IPS-18a (cell line): ENCODE results near the gene RARS1.
A peak's percentile ranks its signal among the peaks of the same experiment; 100 is the strongest.

Experiments used
- H3K27ac ChIP-seq: one replicate; pipeline ENCODE4 v1.5.1; 2013; ENCODE audit warnings: low read length
- H3K27me3 ChIP-seq: one replicate; pipeline ENCODE4 v1.6.1; 2013; ENCODE audit warnings: mild to moderate bottlenecking, low read length; ENCODE audit not compliant: control insufficient read depth, insufficient read depth
- H3K36me3 ChIP-seq: one replicate; pipeline ENCODE4 v1.6.1; 2013; ENCODE audit warnings: low read depth, low read length; ENCODE audit not compliant: control insufficient read depth
- H3K4me1 ChIP-seq: one replicate; pipeline ENCODE4 v1.6.1; 2013; ENCODE audit warnings: low read depth, low read length; ENCODE audit not compliant: control insufficient read depth
- H3K4me3 ChIP-seq: one replicate; pipeline ENCODE4 v1.5.1; 2013; ENCODE audit warnings: low read length
- H3K9ac ChIP-seq: one replicate; pipeline ENCODE4 v1.6.1; 2013; ENCODE audit warnings: mild to moderate bottlenecking, low read length, moderate library complexity
- H3K9me3 ChIP-seq: one replicate; pipeline ENCODE4 v1.6.1; 2013; ENCODE audit warnings: low read depth, low read length; ENCODE audit not compliant: control insufficient read depth

The RARS1 gene

GRCh38 chr5:168481330-168481788, 4.9 kb upstream of the RARS1 start:
- Histone ChIP-seq H3K9ac (no peak overlapping the region), H3K27ac (no peak overlapping the region), H3K9me3 (no peaks in the 10 kb centered on the region), H3K4me3 (no peak overlapping the region), H3K27me3 (peaks cover 5% of the 10 kb centered on the region), H3K36me3 (no peaks in the 10 kb centered on the region), H3K4me1 (no peaks in the 10 kb centered on the region)

- peaks cover 2% of the 10 kb centered on the region for H3K4me1 ChIP-seq
- no peak overlapping the region for H3K9ac ChIP-seq
- peaks cover 5% of the 10 kb centered on the region for H3K27me3 ChIP-seq
Measured at GRCh38 chr5:168482361-168482760, 3.9 kb upstream of the RARS1 start.

GRCh38 chr5:168489059-168489458, 2.8 kb downstream of the RARS1 start:
- H3K4me3 ChIP-seq = no peak overlapping the region
- peaks cover 4% of the 10 kb centered on the region for H3K4me1 ChIP-seq
- H3K9ac ChIP-seq = no peak overlapping the region
- no peak overlapping the region for H3K27ac ChIP-seq
- peaks cover 54% of the 10 kb centered on the region for H3K36me3 ChIP-seq
- H3K9me3 ChIP-seq = no peaks in the 10 kb centered on the region
- no peaks in the 10 kb centered on the region for H3K27me3 ChIP-seq

More at GRCh38 chr5:168482361-168482760, 3.9 kb upstream of the RARS1 start:
- no peaks in the 10 kb centered on the region for H3K9me3 ChIP-seq
- no peaks in the 10 kb centered on the region for H3K36me3 ChIP-seq
- no peak overlapping the region for H3K27ac ChIP-seq
- H3K4me3 ChIP-seq = no peak overlapping the region

GRCh38 chr5:168494057-168494555, 7.8 kb downstream of the RARS1 start:
- H3K4me3 ChIP-seq = no peak overlapping the region
- H3K27ac ChIP-seq = no peak overlapping the region
- H3K9ac ChIP-seq = no peak overlapping the region
- no peaks in the 10 kb centered on the region for H3K9me3 ChIP-seq
- peaks cover 81% of the 10 kb centered on the region for H3K36me3 ChIP-seq
- H3K27me3 ChIP-seq = no peaks in the 10 kb centered on the region
- no peaks in the 10 kb centered on the region for H3K4me1 ChIP-seq

GRCh38 chr5:168502563-168503237, 16.4 kb downstream of the RARS1 start:
- no peaks in the 10 kb centered on the region for H3K9me3 ChIP-seq
- H3K36me3 ChIP-seq = peaks cover 54% of the 10 kb centered on the region
- no peak overlapping the region for H3K4me3 ChIP-seq
- H3K27me3 ChIP-seq = no peaks in the 10 kb centered on the region
- H3K9ac ChIP-seq = no peak overlapping the region
- H3K27ac ChIP-seq = no peak overlapping the region
- H3K4me1 ChIP-seq = no peaks in the 10 kb centered on the region

- H3K36me3 ChIP-seq = peaks cover 84% of the 10 kb centered on the region
- no peaks in the 10 kb centered on the region for H3K4me1 ChIP-seq
- no peak overlapping the region for H3K4me3 ChIP-seq
- no peak overlapping the region for H3K9ac ChIP-seq
- H3K27me3 ChIP-seq = no peaks in the 10 kb centered on the region
- H3K27ac ChIP-seq = no peak overlapping the region
- no peaks in the 10 kb centered on the region for H3K9me3 ChIP-seq
Measured at GRCh38 chr5:168513861-168514428, 27.7 kb downstream of the RARS1 start.

- H3K27me3 ChIP-seq = peaks cover 17% of the 10 kb centered on the region
- H3K4me3 ChIP-seq = no peak overlapping the region
- no peaks in the 10 kb centered on the region for H3K9me3 ChIP-seq
- no peaks in the 10 kb centered on the region for H3K36me3 ChIP-seq
- no peaks in the 10 kb centered on the region for H3K4me1 ChIP-seq
- H3K27ac ChIP-seq = no peak overlapping the region
- no peak overlapping the region for H3K9ac ChIP-seq
Measured at GRCh38 chr5:168525856-168526255, 39.6 kb downstream of the RARS1 start.

GRCh38 chr5:168527756-168528295, 41.6 kb downstream of the RARS1 start:
- H3K27ac ChIP-seq = no peak overlapping the region
- peaks cover 17% of the 10 kb centered on the region for H3K27me3 ChIP-seq
- no peak overlapping the region for H3K9ac ChIP-seq
- no peaks in the 10 kb centered on the region for H3K9me3 ChIP-seq
- H3K4me1 ChIP-seq = no peaks in the 10 kb centered on the region
- no peaks in the 10 kb centered on the region for H3K36me3 ChIP-seq
- no peak overlapping the region for H3K4me3 ChIP-seq

GRCh38 chr5:168528521-168529373, 42.5 kb downstream of the RARS1 start, which contains the start of gene FBLL1:
Gene FBLL1 (plus strand): TSS chr5:168529305. CDS start chr5:168529505, 200 bp downstream.
- Histone ChIP-seq H3K4me1 (no peaks in the 10 kb centered on the region), H3K27me3 (peaks cover 17% of the 10 kb centered on the region), H3K9me3 (no peaks in the 10 kb centered on the region), H3K4me3 (peak within 1 kb of the TSS; percentile 63), H3K9ac (peak within 1 kb of the TSS; percentile 9), H3K36me3 (no peaks in the 10 kb centered on the region), H3K27ac (no peak within 1 kb of the TSS)

GRCh38 chr5:168529374-168530234, 43.3 kb downstream of the RARS1 start:
- no peaks in the 10 kb centered on the region for H3K4me1 ChIP-seq
- H3K4me3 ChIP-seq = peak overlapping the region; percentile 54
- peaks cover 17% of the 10 kb centered on the region for H3K27me3 ChIP-seq
- no peaks in the 10 kb centered on the region for H3K9me3 ChIP-seq
- no peak overlapping the region for H3K9ac ChIP-seq
- H3K27ac ChIP-seq = no peak overlapping the region
- no peaks in the 10 kb centered on the region for H3K36me3 ChIP-seq
